HG02885 (cell line): ENCODE measurements around the gene SMARCA2.

ENCODE experiments used
- ATAC-seq: cut with Tn5 transposase; IDR thresholded peaks from one replicate; pipeline ENCODE4 v1.9.1; 2021; ENCODE audit warnings: mild to moderate bottlenecking; ENCODE audit not compliant: unreplicated experiment, poor library complexity

The SMARCA2 gene

DNA sequence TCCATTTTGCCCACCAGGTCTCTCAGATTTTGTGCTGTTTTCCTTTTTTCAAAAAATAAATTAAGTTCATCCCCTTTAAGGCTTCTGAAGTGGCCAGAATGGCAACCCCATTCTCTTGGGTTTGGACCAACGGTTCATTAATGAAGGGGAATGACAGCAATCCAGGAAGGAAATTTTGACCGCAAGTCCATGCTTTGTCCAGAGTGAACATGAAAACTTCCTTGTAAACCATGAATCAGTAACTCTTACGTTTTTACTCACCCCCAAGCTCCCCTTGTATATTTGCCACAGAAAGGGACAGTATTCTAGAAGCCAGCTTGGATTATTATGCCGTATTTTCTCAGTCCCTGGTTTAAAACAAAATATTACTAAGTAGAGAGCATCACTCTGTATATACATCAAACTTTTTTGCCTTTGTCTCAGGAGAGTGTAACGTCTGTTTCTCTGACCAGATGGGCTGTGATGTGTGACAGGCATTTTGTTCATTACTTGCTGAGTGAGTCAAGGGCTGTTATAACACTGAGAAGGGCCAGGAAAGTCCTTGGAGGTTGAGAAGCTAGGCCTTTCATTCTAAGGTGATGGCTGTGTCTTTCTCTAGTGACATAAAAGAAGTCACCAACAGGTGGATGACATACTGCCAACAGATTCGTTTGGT lies 148.2 kb downstream of the SMARCA2 start:
- ATAC-seq: no peak

DNA sequence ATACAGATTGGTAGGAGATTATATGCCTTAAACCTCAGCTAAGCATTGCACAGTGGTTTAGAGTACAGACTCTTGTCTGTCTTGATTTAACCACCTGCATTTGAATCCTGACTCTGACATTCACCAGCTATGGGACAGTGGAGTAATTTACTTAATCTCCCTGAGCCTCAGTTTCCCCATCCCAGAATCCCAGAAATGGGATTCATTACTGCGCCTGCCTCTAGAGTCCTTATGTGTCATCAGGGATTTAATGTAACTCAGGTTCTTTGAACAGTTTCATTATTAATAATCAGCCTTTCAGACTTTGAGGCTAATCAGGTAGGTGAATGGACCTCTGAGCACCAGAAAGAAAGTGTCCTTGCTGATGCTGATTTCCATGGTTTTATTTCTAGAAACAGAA lies 149.1 kb downstream of the SMARCA2 start:
- no peak for ATAC-seq

DNA sequence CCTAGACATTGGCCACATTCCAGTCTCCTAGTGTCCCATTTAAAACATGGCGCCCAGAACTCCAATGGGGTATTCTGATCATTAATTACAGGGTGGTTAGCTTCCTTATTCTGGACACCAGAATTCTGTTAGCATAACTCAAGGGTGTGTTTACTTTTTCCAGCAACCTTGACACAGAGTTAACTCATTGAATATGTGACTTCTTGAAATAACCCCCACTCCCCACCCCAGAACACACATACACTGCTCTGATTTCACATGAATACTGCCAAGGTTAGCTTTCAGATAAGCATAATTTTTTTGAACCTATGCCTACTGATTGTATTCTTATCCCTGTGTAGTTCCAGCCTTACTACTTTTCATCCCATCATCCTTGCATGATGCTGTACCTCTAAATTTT lies 151.1 kb downstream of the SMARCA2 start:
- ATAC-seq: no peak

DNA sequence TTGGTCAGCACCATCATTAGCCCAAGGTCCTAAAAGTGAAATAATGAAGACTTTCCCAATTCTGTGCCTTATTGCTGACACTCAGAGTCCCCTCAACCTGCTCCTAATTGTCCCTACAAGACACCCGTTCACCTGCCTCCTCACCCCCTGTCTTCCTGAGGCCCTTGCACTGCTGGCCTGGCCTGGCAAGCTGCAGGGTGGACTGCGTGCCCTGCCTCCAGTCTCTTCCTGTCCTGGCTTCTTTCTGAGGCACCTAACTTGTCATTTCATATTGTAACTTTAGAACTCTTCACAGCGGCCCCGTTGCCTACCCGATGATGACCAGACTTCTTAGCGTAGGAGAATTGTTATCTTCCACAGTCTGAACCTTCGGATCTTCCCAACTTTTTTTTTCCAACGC lies 153.9 kb downstream of the SMARCA2 start:
- no peak for ATAC-seq

DNA sequence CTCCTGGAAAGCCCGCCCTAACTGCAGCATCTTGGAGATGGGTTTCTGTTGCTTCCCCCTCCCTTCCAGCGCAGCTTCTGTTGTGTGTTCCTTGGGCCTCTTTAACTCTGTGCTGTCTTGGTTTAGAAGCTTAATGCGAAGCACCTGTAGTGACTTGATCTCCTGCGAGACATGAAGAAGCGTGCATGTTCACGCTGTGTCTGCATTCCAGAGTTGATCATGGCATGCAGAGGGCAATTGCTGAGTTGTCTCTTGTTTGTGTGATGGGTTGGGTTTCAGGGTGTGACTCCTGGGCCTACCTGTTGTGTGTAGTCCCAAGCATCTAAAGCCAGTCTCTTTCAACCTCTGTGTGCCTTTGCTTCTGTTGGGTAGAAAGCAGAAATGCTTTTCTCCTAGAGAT lies 155.6 kb downstream of the SMARCA2 start:
- ATAC-seq: no peak

DNA sequence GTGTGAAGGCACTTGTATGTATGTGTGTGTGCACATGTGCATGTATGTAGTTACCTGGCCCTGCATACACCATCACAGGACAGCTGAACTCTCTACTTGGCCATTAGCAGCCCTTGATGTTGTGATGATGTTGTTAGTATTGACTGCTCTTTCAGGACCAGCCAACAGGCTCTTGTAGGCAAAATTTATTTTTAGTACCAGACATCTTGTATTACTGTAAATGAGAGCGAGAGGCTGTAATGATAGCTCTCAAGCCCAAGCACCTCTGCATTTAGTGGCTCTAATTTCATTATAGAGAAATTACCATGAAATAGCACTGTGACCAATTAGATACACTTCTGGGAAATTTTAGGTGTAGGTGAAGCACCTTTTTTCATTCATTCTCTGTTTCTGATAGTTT lies 158.0 kb downstream of the SMARCA2 start:
- ATAC-seq: no peak

DNA sequence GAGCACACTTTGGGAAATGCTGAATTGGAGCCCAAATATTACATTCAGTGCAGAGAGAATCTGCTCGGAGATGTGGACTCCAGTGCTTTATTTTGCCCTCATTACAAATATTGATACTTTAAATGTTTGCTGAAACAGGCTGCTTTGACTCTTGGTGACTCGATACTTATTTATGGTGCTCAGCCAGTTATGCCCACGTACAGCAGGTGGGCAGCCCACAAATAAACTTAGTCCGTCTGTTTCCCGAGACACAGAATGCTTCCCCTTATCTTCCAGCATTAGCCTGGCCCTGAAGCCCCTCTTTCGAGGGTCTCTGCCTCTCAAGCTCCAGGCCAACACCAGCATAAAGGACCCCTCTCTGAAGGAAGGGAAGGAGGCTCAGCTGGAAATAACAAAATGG lies 158.7 kb downstream of the SMARCA2 start:
- ATAC-seq: no peak

DNA sequence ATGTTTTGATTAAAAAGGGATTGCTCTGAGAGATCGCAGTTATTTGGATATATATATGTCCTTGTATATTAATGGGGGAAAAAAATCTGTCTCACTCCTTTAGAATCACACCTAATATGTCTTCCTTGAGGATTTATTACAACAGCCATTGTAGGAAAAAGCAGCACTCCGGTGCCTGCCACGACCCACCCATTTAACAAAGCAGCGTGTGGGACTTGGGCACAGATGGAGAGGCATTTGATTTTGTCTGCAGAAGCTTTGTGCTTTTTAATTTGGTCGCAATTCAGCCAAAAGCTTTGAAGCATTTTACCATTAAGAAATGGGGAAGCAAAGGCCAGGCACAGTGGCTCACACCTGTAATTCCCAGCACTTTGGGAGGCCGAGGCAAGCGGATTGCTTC lies 159.2 kb downstream of the SMARCA2 start:
- ATAC-seq: no peak

DNA sequence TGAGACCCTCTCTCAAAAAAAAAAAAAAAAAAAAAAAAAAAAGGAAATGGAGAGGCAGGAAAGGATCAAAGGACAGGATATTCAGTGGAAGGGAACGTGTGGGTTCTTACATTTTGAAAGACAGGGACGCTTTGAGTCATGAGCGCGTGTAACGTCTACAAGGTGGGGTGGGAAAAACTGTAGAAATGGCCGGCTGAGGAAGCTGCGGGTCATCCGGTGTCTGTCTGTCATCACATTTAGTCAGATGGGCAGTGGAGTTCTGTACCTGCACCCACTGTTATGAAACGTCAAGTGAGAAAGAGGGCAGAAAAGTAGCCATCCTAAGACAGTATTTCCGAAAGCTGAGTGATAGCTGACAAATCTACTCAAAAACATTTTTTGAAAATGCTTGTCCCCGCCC lies 159.8 kb downstream of the SMARCA2 start:
- no peak for ATAC-seq

DNA sequence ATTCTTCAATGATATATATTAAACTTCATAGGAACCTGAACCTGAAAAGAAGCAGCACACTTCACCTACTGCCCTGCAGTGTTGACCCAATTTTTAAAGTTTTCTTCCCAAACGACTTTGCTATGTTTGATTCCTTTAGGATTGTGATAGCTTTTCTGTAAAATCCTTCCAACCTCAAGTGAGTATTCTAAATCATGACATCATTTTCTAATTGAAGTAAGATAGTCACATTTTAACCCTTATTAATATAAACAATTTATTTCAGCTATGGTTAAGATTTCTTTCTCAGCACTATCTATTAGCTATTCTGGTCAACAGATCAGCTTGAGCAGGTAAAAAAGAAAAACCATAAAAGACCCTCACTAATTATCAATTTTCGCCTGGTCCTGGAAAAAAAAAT lies 162.0 kb downstream of the SMARCA2 start:
- no peak for ATAC-seq

DNA sequence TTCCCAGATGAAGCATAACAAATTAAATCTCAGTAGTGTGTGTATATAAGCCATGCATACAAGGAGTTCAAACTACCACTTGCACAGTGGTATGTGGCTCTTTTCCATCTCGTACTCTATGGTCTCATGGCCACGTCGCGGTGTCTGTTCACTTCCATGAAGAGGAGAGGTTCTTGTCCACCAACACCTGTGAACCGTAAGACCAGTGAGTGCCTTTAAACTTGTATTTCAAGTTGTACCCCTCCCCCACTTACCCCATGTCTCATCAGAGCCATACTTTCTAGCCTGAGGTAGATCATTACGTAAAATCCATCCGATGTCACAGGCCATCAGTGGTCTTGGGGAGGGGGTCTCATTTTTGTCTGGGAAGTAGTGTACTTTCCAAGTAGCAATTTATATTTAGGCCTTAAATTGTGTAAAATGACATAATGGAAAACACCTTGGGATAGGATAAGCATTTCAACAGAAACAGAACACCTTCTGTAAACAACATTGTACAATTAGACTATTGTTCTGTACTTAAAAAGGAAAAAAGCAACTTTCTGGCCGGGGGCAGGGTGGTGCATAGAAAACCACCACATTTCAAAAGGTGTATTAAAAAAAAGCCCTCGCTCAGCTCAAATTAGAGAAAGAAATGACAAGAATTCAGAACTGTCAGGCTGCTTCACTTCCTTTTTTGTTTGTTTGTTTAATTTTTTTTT lies 163.0 kb downstream of the SMARCA2 start:
- ATAC-seq: no peak

DNA sequence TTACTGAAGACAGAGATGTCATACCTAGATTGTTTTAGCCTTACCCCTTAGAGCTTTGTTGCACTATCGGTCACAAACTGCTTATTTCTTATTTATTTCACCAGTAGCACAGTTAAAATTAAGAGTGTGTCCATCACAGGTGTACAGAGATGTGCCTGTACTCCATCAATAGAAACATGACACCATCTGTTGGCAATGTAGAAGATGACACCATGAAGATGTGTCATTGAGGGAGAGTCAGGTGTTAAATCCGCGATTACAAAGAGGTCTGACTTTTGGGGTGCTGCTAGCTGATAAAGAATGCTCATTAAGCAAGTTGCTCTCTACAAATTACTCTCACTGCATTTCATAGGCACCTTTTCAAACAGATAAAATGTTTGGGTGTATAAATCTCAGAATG lies 164.4 kb downstream of the SMARCA2 start:
- ATAC-seq: peak; percentile 66

DNA sequence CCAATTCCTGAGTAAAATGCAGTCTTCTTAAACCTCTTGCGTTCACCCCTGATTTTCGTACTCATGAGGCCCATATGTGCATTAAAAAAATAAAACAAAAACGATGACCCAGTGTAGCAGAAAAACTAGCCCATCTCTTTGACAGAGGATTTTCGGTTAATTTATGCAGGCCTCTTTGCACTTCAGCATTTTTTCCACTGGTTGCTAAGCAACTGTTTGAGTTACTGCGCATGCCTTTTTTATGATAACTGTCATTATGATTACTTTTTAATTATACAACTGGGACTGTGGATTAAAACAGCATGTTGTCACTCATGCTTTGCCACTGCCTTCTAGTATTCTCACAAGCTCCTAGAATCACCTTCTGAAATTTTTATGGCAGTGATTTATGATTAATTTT lies 165.0 kb downstream of the SMARCA2 start:
- ATAC-seq: no peak

DNA sequence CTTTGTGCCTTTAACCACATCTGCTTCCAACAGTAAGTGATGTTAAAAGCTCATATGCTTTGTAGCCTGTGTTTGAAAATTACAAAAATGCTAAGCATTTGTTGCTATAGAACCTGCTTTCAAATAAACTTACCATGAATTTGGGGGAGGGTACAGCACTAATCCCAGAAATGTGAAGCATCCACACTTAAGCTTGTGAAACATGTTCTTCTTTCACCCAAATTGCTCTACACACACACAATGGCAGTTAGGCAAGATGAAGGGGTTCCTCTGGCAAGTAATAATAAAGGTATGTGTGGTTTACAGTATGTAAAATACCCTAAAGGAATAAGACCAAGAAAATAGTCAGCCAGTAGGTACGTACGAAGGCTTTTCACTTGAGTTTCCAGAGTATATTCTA lies 165.6 kb downstream of the SMARCA2 start:
- no peak for ATAC-seq

DNA sequence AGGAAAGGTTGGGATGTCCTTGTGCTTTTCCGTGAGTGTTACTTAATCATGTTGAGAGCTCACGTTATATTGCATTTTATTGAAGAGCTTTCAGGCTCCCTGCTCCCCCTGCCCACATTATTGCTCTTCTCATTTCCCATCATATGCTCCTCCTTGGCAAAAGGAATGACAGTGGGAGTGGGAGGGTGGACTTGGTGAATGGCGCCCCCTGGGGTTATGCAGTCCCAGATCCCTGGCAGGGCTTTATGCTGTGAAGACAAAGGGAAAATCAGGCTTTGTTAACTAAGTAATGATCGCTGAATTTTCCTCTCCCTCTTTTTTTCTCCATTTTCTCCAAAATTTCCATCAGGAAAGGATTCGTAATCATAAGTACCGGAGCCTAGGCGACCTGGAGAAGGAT lies 166.6 kb downstream of the SMARCA2 start:
- ATAC-seq: no peak

DNA sequence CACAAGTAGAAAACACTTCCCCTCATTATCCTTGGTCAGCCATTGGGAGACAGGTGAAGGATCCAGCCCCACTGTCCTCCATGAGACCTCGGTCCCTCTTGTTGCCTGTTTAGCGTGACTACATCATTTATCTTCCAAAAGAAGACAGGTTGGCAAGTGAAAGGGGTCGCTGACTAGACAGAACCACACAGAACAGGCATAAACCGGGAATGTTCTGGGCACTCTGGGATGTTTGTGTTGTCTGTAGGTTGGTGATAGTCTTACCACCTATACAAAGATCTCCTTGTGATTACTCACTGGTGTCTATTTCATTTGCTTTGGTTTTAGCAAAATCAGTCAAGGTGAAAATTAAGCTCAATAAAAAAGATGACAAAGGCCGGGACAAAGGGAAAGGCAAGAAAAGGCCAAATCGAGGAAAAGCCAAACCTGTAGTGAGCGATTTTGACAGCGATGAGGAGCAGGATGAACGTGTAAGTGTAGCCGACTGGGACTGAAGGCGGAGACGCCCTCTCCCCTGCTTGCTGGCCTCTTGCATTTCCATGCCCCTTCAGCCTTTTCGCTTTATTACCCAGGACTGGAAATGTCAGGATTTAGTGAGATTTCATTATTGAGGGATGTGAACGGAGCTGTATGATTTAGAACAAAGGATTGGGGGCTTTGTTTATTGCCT lies 175.9 kb downstream of the SMARCA2 start:
- no peak for ATAC-seq

DNA sequence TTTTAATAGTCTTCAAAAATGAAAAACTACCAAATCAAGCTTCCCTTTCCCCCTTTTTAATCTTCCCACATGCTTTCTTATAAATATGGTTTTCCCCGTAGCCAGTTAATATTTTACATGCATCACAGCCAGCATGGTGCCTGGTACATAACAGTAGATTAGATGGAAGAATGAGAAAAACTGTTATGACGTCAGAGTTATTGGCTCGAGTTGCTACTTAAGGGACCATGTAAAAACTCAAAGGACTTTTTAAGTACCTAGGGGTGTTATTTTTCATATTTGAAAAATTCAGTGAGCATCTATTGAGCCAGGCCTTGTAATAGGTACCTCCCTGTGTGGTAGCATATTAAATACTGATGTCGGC lies 176.4 kb downstream of the SMARCA2 start:
- no peak for ATAC-seq

DNA sequence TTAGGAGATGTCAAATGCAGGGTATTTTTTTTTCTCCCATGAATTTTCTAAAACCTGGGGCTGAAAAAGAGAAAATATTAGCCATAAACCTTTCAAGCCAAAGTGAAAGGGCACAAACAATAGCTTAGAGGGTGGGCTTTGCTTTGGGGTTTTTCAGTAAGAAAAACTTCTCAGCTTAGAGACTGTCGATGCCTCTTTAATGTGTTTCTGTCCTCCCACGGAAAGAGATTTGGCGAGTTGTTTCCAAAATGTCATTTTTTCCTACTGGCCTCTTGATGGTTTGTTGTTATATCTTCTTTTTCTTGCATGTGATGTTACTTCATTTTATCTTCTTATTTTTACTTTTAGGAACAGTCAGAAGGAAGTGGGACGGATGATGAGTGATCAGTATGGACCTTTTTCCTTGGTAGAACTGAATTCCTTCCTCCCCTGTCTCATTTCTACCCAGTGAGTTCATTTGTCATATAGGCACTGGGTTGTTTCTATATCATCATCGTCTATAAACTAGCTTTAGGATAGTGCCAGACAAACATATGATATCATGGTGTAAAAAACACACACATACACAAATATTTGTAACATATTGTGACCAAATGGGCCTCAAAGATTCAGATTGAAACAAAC lies 177.3 kb downstream of the SMARCA2 start:
- ATAC-seq: no peak

DNA sequence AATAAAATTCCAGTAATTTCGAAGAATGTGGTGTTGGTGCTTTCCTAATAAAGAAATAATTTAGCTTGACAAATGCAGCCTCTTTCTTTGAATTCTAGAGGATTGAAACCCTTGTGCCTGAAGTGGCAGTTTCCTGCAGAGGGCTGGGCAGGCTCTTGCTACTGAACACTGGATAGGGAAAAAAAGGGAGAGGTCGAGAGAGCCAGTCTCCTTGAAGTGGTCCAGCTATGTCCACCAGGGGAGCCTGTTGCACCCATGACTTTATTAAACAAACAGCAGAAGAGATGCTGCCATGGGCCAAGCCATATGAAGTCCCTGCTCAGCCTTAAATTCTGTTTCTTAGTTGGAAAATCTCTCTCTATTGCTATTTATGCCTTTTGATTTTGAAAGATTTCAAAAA lies 178.4 kb downstream of the SMARCA2 start:
- ATAC-seq: no peak

DNA sequence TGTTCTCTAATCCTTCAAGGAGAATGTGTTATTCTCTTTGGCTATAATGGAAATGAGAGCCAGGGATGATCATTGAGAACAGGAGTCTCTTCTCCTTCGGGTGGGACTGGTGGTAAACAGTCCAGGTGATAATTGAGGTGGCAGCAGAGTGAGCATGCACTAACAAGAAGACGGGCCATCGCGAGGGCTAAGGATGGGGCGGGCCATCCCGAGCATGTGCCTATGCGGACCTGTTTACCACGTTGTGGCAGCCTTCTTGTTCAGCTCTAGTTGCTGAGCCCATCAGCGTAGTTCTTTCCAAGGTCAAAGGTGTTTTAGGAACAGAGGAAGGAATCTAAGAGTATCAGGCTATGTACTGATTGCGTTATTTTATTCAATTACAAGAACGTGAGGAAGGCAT lies 180.1 kb downstream of the SMARCA2 start:
- ATAC-seq: no peak

DNA sequence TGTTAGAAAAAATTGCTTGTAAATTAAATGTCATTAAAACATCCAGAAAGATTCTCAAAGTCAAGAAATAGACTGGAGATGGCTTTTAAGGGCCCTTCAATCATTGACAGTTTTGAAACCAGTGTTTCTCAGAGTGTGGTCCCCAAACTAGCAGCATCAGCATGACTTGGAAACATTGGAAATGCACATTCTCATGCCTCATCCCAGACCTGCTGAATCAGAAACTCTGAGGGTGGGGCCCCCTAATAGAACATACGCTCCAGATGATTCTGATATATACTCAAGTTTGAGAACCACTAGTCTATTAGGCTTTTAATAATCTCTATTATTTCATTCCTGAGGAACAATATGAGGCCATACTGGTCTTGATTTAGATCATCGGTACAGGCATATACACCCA lies 181.6 kb downstream of the SMARCA2 start:
- no peak for ATAC-seq
